ENCODE data around the gene CDK11A. TPM values are rescaled to one million over a fixed set of nuclear protein-coding genes. Genes with fewer than 3 reads are reported as not detected.

Gene CDK11A
- total and polyA plus RNA-seq, 4 donors = 16.5 to 45.1 (median 27.3) TPM

Other genes with a start within 250 kb of the CDK11A start
- gene ATAD3A, start 212.2 kb downstream of the CDK11A start, total RNA-seq = 10 to 100 TPM in 1 of 2 donors, 1 to 10 TPM in 1; 8.1 to 31.3 TPM
- 10 to 100 TPM; 26.9 to 29.8 TPM for gene ATAD3A, start 212.2 kb downstream of the CDK11A start, polyA plus RNA-seq
- gene TMEM240, start 183.7 kb downstream of the CDK11A start, total RNA-seq = 1 to 10 TPM; 2.3 to 3.9 TPM
- gene TMEM240, start 183.7 kb downstream of the CDK11A start, polyA plus RNA-seq = 1 to 10 TPM; 2.3 to 4.2 TPM
- 100 to 1,000 TPM in 1 of 2 donors, 10 to 100 TPM in 1; 63.7 to 128 TPM for gene SSU72, start 149.5 kb downstream of the CDK11A start, total RNA-seq
- 100 to 1,000 TPM in 1 of 2 donors, 10 to 100 TPM in 1; 85.8 to 114 TPM for gene SSU72, start 149.5 kb downstream of the CDK11A start, polyA plus RNA-seq
- gene FNDC10, start 124.2 kb downstream of the CDK11A start, total RNA-seq = 10 to 100 TPM in 1 of 2 donors, under 1 TPM in 1; 0.40 to 12.8 TPM
- 10 to 100 TPM in 1 of 2 donors, 1 to 10 TPM in 1; 2.5 to 10.7 TPM for gene FNDC10, start 124.2 kb downstream of the CDK11A start, polyA plus RNA-seq
- 10 to 100 TPM; 41.6 to 60.0 TPM for gene MIB2, start 108.9 kb downstream of the CDK11A start, total RNA-seq
- gene MIB2, start 108.9 kb downstream of the CDK11A start, polyA plus RNA-seq = 10 to 100 TPM; 35.5 to 80.5 TPM
- gene MMP23B, start 92.2 kb downstream of the CDK11A start, total RNA-seq = 10 to 100 TPM; 29.2 to 40.3 TPM
- gene MMP23B, start 92.2 kb downstream of the CDK11A start, polyA plus RNA-seq = 10 to 100 TPM; 14.1 to 15.0 TPM
- 10 to 100 TPM; 15.7 to 21.4 TPM for gene CDK11B, start 65.4 kb downstream of the CDK11A start, total RNA-seq
- 10 to 100 TPM; 27.1 to 39.6 TPM for gene CDK11B, start 65.4 kb downstream of the CDK11A start, polyA plus RNA-seq
- 10 to 100 TPM; 41.0 to 45.9 TPM for gene SLC35E2B, start 31.6 kb downstream of the CDK11A start, total RNA-seq
- 10 to 100 TPM; 19.1 to 20.8 TPM for gene SLC35E2B, start 31.6 kb downstream of the CDK11A start, polyA plus RNA-seq
- gene NADK, start 54.1 kb upstream of the CDK11A start, total RNA-seq = 100 to 1,000 TPM in 1 of 2 donors, 10 to 100 TPM in 1; 53.2 to 121 TPM
- gene NADK, start 54.1 kb upstream of the CDK11A start, polyA plus RNA-seq = 100 to 1,000 TPM in 1 of 2 donors, 10 to 100 TPM in 1; 56.0 to 144 TPM
- gene GNB1, start 166.7 kb upstream of the CDK11A start, total RNA-seq = 100 to 1,000 TPM; 160 to 338 TPM
- gene GNB1, start 166.7 kb upstream of the CDK11A start, polyA plus RNA-seq = 100 to 1,000 TPM; 114 to 222 TPM
- under 1 TPM; 0.17 to 0.55 TPM for gene CALML6, start 190.9 kb upstream of the CDK11A start, total RNA-seq
- gene CALML6, start 190.9 kb upstream of the CDK11A start, polyA plus RNA-seq = under 1 TPM; 0.11 to 0.51 TPM
- 1 to 10 TPM in 1 of 2 donors, not detected in 1; 6.1 TPM for gene TMEM52, start 194.9 kb upstream of the CDK11A start, total RNA-seq
- gene TMEM52, start 194.9 kb upstream of the CDK11A start, polyA plus RNA-seq = 1 to 10 TPM; 2.8 to 3.1 TPM

Data from lung (tissue), 4 donors.